ENCODE results near the gene ZC3H14.

The ZC3H14 gene

DNA sequence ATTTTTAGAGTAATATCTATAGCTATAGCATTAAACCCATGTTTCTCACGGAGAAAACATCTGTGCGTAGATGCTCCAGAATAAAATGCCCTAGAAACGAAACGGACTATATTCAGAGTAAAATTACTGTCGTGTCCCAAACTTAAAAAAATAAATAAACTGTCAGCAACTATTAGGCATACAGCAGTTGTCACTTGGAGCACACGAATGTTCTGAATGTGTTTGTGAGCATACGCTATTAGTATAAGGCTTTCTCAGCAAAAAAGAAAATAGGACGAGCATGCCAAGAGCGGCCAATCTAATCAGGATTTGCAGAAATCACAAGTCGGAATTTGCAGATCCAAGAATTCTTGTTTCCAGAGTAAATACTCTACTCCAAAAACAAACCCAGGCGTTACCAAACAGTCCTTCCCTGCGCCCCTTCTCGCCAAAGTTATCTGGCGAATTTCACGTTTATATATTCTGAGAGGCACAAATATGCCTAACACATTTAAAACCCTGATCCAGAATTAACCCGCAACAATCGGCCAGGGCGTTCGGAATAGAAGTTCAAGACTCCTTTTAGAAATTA lies 8.9 kb upstream of the ZC3H14 start:
- DNase-seq = no peak

DNA sequence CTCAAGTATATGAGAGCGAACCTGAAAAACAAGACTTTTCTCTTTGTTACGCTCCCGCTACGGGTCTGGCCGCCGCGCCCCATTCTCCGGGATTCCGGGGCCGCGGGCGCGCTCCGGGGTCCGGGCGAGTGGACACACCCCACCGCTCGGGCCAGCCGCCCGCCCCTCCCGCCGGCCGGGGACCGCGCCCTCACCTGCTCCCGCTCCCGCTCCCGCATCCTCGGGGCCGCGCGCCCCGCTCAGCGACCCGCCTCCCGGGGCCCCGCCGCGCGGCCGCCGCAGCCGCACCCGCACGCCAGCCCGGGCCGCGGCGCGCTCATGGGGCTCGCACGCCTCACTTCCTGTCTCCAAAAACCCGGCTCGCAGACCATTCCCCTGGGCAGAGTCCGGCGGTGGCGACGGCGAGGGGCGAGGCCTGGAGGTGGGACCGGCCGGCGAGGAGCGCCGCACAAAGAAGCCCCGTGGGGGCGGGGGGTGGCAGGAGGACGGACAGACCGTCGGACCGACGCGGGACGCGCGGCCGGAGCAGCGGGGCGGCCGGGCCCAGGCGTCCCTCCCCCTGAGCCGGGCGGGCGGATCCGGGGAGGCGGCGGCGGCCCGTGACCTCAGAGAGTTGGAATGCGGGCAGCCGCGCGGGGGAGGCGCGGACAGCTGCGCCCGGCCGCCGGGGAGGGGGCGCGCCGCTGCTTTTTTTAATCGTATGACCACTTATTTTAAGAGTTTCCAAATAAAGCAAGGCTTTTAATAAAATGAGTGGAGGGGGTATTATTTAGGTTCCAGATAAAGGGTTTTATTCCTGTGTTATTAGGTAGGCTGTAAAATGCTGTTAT lies 8.2 kb upstream of the ZC3H14 start, which contains the start of gene PTPN21:
Gene PTPN21 (minus strand): TSS at position 551 of the 830 bp plus-strand sequence. CDS start 4,590 bp downstream, outside the sequence.
- no peak for DNase-seq

DNA sequence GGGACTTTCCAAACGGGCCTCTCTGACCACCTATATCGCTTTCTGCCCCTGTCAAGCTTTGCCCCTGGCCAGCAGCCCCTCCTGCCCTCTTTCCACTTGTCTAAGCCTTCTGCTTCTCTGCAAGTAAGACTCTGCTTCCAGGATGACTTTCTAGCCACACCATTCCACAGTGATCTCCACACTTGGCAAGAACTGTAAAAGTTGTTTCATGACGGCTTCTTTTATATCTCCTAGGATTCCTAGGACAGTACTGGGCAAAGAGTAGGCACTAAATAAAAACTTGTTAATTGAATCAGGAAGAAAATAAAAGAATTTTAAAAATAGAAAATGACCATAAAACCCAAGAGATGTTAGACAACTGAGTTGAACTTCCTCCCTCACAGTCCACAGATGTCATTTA lies 6.3 kb upstream of the ZC3H14 start:
- DNase-seq = no peak

DNA sequence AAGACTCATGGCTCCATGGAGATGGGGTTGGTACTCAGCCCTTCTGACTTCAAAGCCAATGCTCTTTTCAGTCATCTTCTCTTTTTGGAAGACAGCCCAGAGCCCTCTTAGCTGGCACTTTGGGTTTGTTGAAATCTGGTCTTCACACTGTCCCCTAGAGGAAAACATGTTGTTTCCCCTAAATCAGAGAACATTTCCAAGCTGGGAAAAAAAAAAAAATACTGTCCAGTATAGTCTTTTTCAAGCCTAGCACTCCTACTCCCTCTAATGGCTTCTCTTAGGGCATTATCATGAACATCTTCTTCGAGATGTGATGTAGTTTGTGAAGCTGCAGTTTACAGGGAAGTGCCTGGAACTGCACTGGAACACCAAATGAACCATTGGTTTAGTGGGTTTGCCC lies 3.0 kb upstream of the ZC3H14 start:
- DNase-seq = no peak

DNA sequence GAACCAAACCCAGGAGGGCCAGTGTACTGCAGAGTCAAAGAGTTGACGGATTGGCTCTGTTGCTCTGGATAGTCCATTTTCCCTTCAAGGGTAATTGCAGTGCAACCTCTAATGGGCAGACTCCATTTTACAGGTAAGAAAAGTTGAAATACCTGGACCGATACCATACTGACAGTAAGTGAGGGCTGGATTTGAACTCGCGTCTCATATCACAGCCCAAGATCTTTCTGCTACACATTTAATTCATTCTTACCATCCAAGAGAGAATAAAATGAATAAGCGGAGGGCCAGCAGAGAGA lies 356 bp upstream of the ZC3H14 start:
- DNase-seq = no peak

DNA sequence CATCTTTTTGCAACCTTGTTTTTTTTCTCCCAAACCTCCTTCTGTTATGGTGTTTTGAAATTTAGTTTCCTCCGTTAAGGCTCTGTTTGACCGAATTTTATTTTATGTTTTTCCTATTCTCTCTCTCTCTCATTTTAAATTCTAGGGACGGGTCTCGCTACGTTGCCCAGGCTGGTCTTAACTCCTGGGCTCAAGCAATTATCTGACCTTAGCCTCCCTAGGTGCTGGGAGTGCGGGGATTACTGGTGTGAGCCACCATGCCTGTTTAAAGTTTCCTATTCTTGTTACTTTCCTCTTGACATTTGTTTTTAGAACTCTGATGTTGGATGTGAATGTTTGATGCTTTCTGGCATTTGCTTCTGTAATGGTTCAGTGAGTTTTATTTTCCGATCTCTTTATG lies 1.0 kb downstream of the ZC3H14 start:
- no peak for DNase-seq

DNA sequence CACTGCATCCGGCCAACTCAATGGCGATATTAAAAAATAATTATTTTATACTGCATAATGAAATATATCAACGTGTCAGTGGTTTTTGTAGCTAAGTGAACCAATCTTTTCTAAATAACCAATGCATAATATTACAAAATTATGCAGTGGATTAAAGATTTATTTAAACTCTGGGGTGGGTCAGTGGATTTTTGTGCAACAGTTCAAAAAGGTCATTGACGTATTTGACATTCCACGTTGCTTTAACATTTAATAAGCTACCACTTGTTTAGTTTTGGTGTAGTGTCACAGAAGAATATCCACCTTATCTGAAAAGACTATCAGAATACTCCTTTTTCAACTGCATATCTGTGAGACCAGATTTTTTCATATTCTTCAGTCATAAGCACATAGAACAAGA lies 2.6 kb downstream of the ZC3H14 start:
- DNase-seq = no peak

DNA sequence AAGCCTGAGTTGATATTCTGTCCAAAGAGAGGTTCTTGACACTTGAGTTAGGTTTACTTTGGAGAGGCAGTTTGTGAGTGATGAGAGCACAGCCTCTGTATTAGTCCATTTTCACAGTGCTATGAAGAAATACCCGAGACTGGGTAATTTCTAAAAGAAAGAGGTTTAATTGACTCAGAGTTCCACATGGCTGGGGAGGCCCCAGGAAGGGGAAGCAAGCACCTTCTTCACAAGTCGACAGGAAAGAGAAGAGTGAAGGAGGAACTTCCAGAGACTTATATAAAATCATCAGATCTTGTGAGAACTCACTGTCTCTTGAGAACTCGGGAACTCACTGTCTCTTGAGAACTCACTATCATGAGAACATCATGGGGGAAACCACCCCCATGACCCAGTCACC lies 5.4 kb downstream of the ZC3H14 start:
- no peak for DNase-seq

DNA sequence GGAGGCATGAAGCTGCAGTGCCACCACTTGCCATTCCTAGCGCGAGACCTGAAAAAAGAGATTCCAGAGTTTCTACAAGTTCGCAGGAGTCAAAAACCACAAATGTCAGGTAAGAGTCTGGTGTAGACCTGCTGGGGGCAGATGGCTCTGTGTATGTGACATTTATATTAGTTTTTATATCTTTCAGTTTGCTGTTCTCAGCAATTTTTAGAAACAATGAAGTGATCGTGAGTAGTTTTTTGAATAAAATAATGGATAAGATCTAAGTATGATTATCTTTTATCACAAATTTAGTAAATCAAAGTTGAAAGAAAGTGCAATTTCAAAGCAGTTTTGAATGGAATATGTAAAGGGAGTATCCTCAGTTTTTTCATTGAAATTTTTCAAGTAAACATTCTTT lies 9.3 kb downstream of the ZC3H14 start:
- no peak for DNase-seq

DNA sequence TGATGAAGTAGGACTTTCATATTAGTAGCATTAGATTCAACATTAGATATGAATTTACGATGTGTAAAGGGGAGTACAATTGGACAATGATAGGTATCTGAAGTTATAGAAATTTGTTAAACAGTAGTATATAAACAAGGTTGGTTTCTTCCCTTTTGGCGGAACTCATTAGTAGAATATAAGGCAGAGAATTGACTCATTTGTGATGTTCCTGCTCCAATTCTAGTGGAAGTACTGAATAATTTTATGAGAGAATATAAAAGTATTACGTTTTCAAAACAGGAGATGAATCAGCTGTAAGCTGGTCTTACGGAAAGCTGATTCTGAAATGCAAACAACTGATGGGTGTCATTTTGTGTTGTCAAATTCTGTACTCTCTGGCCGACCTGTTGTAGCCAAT lies 13.4 kb downstream of the ZC3H14 start:
- DNase-seq = no peak

DNA sequence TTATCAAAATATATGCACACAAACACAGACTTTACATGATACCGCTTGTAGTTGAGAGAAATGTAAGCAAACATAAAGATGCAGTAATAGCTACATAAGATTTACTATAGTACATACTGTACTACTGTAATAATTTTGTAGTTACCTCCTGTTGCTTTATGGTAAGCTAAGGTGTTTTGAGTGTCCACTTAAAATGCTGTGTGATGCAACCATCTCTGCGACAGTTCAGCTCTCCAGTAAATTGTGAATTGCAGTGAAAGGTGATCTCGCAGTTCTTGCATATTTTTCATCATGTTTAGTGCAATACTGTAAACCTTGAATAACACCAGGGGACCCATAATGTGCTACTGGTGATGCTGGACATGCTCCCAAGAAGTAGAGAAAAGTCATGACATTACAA lies 21.6 kb downstream of the ZC3H14 start:
- DNase-seq = no peak

DNA sequence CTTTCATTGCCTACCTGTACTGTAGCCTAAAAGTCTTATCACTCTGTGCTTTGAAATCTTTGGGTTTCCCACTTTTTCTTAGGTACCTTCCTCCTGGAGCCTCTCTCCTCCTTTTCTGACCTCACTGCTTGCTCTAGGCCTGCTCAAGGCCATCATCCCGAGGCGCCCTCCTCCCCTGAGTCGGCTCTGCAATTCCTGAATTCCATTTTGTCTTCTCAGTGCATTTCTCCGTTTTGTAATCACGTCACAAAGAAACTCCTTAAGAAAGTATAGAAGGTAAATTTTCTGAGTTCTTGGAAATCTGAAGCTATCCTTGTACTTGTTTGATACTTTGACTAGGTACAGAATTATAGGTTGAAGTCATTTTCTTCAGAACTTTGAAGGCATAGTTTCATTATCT lies 25.2 kb downstream of the ZC3H14 start:
- DNase-seq = no peak

DNA sequence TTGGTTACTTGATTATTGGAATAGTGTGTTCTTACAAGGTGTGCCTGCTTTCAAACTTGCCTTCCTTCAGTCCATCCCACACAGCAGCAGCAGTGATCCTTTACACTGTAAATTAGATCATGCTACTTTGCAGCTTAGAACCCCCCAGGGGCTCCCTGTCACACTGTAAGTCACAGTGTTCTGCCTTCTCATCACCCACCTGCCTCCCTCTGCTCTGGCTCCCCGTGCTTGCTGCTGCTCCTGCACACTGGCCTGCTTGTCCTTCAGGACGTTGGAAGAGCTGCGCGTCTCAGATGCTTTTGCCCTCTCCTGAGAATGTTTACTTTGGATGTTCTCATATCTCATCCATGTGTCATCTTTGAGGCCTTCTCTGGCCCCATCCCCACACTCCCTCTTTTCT lies 27.3 kb downstream of the ZC3H14 start:
- DNase-seq = no peak

DNA sequence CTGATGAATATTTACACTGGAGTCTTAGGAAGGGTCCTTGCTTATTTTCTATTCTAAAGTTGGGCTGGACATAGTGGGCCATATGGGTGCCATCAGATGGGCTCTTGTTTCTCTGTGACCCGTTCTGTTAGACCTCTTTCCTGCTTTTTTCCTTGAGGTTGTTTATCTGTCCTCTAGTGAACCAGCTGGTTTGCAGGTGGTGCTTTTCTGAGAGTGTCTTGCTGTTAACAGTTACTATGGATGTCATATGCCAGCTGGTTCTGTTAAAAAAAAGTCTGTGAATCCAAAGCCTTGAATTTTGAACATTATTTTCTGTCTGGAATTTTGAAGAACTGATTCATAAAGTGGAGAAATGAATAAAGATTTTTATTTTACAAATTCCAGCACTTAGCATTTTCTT lies 29.2 kb downstream of the ZC3H14 start:
- no peak for DNase-seq

DNA sequence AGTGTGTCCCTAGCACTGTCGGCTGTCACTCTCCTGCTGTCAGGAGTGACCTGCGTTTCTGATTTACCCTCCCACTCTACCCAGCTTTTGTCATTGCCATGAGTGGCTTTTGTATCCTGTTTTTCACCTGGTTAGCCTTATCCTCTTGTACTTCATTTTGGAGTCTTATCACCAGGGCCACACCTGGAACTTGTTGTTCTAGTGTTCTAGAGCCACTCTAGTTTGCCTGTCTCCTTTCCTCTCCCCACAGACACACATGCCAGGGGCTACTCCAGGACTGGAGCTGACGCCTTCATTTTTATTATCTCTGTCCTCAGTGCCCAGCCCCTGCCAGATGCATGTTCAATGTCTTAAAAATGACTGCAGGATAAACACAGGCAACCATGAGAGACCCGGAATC lies 34.2 kb downstream of the ZC3H14 start:
- DNase-seq = no peak

DNA sequence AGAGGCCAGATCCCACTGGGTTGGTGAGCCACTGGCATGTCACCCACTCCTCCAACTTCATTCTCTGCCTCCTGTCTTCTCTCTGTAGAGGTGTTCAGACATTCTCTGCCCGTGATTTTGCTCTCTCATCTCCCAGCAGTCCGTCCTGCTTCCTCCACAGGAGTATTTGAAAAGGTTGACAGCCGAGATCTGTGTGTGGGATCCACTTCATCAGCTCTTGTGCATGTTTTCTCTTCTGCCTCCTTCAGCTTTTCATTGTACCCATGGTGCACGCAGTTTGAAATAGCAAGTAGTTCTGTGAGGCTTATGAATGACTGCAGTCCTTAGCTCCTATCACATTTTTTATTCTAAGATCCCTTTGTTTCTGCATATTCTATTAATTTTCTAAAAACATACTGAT lies 34.8 kb downstream of the ZC3H14 start:
- no peak for DNase-seq

DNA sequence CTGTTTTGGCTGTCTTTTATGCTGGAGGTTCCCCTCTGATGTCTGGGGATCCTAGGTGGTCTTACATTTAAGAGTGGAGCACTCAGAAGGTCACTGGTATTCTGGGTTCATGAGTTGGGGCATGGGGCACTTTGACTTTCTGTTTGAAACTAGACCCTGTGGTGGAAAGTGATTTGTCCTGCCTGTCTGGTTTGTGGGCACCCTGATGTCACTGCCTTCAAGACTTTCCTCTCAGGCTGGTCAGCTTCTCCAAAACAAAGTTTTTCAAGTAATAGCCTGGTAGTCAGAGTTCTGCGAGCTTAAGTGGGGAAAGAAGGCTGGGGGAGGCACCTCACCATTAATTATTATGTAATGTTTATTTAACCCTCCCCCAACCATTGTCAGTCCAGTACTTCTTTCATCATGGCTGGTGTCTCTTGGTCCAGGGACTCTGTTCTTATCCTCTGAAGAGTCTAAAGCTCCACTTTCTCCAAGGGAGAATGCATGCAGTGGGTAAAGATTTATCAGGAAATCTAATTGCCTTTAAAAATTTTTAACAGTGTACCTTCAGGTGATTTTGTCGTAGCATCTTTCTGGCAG lies 35.3 kb downstream of the ZC3H14 start:
- DNase-seq = no peak

DNA sequence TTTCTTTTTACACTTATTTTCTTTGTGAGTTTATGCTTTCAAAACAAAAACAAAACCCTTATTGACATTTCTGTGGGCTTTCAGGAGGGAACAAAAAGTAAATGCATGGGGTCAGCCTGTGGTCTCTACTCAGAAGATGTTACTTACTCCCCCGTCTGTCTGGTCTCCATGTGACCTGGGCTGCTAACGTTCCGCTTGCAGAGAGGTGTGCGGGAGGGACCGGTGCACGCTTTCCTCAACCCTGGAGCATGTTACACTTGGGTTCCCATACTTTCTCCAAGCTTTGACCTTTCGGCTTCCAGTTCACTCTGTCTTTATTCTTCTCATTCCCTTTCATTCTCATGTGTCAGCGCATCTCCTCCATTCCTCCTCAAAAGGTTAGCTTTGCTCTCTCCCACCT lies 36.5 kb downstream of the ZC3H14 start:
- DNase-seq = no peak

DNA sequence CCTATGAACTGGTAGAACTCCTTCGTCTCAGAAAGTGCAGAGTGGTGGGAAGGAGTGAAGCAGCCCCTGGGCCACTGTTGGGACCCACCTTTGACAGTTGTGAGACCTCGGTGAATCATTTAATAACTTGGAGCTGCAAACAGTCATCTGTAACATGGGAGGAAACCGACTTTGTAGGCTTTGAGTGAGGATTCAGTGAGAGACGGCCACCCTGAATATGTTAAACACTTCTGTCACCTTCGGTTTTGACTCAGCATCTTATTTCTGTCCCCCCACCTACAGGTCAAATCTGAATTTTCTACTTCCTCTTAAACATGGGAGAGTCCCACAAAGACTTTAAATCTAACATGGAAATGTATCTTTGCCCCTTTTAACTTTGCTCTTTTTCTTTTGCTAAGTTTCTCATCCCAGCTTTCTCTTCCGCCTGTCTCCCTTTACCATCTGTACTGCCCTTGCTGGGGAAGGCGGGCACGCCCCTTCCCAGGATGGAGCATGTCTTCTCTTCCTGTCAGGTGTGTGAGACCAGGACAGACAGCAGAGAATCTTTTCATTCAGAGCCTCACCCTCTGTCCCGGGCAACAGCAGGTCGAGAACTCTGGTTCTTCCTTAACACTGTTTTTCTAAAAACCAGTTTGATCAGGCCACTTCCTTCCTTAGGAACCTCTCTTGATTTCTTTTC lies 37.1 kb downstream of the ZC3H14 start:
- DNase-seq = no peak

DNA sequence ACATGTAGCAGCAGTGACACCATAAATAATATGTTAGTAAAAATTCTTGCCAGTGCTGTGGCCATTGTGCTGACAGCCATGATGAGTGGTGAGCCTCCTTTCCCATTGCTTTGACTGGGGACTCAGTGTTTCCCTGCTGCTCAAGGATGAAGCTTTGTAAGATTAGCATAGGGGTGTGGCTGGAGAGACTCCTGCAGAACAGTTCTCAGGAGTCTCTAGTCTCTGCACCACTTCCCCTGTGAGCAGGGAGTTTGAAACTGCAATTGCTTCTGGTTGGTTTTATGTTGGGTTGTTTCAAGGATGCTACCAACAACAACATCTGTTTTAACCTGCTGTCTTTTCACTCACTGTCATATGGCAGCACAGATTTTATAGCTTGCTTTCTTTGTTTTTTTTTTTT lies 41.4 kb downstream of the ZC3H14 start:
- no peak for DNase-seq

DNA sequence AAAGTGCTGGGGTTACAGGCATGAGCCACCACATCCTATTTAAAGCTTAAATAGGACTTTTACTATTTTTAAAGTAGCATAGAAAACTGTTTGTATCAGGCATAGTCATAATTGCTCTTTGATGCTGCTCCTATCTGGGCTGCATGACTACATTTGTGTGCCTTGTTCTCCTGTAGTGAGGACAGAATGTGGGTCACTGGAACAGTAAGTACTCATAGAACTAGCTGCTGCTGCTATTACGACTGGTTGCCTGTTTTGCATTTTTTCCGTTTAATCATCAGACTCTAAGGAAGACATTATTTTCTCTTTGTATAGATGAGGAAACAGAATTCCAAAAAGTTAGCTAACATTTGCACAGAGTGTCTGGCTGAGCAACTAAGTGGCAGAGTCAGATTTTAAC lies 42.8 kb downstream of the ZC3H14 start:
- no peak for DNase-seq

DNA sequence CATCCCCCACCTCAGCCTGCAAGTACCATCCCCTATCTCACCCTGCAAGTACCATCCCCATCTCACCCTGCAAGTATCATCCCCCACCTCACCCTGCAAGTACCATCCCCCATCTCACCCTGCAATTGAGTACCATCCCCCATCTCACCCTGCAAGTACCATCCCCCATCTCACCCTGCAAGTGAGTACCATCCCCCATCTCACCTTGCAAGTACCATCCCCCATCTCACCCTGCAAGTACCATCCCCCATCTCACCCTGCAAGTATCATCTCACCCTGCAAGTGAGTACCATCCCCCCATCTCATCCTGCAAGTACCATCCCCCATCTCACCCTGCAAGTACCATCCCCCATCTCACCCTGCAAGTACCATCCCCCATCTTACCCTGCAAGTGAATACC lies 45.0 kb downstream of the ZC3H14 start:
- no peak for DNase-seq

DNA sequence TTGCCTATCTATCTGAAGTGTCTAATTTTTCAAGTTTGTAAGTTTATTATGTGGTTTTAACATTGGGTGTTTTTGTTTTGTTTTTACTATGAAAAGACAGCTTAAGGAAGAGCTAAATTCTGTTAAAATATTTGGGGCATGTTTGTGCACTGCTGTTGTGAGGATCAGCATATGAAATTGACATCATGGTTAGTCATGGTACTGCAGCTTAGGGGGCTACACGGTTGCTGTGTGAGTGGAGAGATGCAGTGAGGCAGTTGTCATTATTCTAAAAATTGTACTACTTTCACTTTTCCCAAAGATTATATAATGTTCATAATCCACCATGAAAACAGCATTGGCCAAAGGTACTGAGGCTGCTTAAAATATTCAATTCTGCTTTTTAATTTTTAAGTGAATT lies 49.0 kb downstream of the ZC3H14 start:
- no peak for DNase-seq

DNA sequence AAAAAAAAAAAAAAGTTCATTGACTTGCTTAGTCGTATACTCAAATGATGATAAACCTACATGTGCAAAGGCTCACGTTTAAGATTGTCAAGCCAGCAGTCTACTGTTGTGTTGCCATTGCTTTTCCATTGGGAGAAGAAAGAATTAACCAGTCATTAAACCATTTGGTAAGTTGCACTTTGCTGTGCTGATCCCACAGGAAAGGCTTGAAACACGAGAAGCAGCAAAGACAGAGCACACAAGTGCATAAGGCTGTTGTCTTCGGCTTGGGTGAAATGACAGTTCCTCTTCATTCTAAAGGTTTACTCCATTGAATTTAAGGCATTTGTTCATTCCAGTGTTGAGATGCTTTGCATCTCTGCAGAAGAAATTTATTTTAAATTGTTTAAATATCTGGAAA lies 50.1 kb downstream of the ZC3H14 start:
- no peak for DNase-seq
